ENCODE data around the gene SLIT3.

SLIT3 gene

DNA sequence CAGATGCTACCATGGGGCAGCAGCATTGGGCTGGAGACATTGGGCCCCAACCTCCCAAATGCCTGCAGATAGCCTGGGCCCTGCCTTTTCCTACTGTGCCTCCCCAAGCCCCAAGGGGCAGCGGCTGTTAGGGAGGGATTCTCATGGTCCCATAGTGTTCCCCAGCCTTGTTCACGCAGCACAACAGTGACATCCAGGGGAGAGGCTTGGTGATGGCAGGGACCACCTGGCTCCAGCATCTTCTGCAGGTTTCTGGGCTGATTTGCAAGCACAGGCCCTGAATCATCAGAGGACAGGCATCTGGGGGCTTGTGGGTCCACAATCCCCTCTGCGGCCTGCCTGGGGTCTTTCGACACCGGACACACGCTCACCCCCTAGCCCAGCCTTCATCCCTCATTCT, 354.6 kb downstream of the SLIT3 start:
- no peak overlapping the region for H3K4me3 ChIP-seq (ENCODE audit: low read depth, low read length)
- DNase-seq (ENCODE audit: low read depth): peak; percentile 25
- TF ChIP-seq POLR2A (IDR thresholded peaks at IDR 0.05; ENCODE audit: extremely low read depth, insufficient read length): no peak
- no peak for TF ChIP-seq MAX (IDR thresholded peaks at IDR 0.05; ENCODE audit: low read depth, low read length)
- TF ChIP-seq, protein P1, sequence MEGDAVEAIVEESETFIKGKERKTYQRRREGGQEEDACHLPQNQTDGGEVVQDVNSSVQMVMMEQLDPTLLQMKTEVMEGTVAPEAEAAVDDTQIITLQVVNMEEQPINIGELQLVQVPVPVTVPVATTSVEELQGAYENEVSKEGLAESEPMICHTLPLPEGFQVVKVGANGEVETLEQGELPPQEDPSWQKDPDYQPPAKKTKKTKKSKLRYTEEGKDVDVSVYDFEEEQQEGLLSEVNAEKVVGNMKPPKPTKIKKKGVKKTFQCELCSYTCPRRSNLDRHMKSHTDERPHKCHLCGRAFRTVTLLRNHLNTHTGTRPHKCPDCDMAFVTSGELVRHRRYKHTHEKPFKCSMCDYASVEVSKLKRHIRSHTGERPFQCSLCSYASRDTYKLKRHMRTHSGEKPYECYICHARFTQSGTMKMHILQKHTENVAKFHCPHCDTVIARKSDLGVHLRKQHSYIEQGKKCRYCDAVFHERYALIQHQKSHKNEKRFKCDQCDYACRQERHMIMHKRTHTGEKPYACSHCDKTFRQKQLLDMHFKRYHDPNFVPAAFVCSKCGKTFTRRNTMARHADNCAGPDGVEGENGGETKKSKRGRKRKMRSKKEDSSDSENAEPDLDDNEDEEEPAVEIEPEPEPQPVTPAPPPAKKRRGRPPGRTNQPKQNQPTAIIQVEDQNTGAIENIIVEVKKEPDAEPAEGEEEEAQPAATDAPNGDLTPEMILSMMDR (IDR thresholded peaks at IDR 0.05; ENCODE audit: low read depth, low read length): no peak
- no peak for TF ChIP-seq MYC (IDR thresholded peaks at IDR 0.05; ENCODE audit: low read depth, low read length)

DNA sequence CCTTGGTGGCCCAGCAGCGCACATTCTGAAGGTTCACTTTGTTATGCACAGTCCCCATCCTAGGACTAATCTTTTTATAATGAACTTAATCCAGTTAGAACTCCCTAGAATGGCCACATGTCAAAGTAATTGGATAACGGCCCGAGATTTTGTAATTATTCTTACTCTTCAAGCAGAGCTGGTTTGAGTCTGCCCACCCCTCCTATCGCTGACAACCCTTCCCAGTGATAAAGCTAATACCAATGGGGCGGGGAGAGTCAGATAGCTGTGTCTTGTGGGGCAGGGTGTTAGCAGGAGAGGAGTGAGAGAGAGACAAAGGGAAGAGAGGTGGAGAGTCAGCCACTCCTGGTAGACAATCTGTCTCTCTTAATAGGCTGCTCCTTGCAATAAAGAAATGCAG, 356.9 kb downstream of the SLIT3 start:
- DNase-seq (ENCODE audit: low read depth): no peak
- no peak overlapping the region for H3K4me3 ChIP-seq (ENCODE audit: low read depth, low read length)
- TF ChIP-seq MYC (IDR thresholded peaks at IDR 0.05; ENCODE audit: low read depth, low read length): no peak
- no peak for TF ChIP-seq MAX (IDR thresholded peaks at IDR 0.05; ENCODE audit: low read depth, low read length)
- TF ChIP-seq POLR2A (IDR thresholded peaks at IDR 0.05; ENCODE audit: extremely low read depth, insufficient read length): no peak
- TF ChIP-seq, protein P1 (IDR thresholded peaks at IDR 0.05; ENCODE audit: low read depth, low read length): no peak

GRCh38 chr5:168943091-168943884, 357.7 kb downstream of the SLIT3 start:
- no peak overlapping the region for H3K4me3 ChIP-seq (ENCODE audit: low read depth, low read length)
- no peak for DNase-seq (ENCODE audit: low read depth)
- TF ChIP-seq, protein P1 (IDR thresholded peaks at IDR 0.05; ENCODE audit: low read depth, low read length): no peak
- TF ChIP-seq POLR2A (IDR thresholded peaks at IDR 0.05; ENCODE audit: extremely low read depth, insufficient read length) (no peak), MAX (IDR thresholded peaks at IDR 0.05; ENCODE audit: low read depth, low read length) (no peak), MYC (IDR thresholded peaks at IDR 0.05; ENCODE audit: low read depth, low read length) (no peak)

DNA sequence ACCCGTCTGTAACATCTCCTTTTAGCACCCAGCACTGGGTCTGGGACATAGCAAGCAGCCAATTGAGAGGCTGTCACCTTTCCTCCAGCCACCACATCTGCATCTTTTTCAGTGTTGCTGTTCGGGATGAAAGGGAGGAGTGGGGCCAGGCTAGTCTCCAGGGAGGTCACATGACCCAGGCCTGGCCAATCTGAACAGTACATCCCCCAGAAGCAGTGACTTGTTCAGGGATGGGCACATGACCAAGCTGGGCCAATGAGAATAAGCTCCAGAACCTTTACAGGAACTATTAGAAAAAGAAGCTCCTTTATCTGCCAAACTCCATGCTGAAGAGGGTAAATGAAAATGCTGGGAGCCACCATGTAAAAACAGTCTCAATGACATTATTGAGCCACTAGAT, 359.0 kb downstream of the SLIT3 start:
- DNase-seq (ENCODE audit: low read depth): peak; percentile 10
- TF ChIP-seq MYC (IDR thresholded peaks at IDR 0.05; ENCODE audit: low read depth, low read length) (no peak), MAX (IDR thresholded peaks at IDR 0.05; ENCODE audit: low read depth, low read length) (no peak), POLR2A (IDR thresholded peaks at IDR 0.05; ENCODE audit: extremely low read depth, insufficient read length) (no peak)
- TF ChIP-seq, protein P1 (IDR thresholded peaks at IDR 0.05; ENCODE audit: low read depth, low read length): no peak
- no peak overlapping the region for H3K4me3 ChIP-seq (ENCODE audit: low read depth, low read length)

GRCh38 chr5:168940712-168941111, 360.2 kb downstream of the SLIT3 start:
- TF ChIP-seq POLR2A (IDR thresholded peaks at IDR 0.05; ENCODE audit: extremely low read depth, insufficient read length) (no peak), MAX (IDR thresholded peaks at IDR 0.05; ENCODE audit: low read depth, low read length) (no peak), MYC (IDR thresholded peaks at IDR 0.05; ENCODE audit: low read depth, low read length) (no peak)
- TF ChIP-seq, protein P1 (IDR thresholded peaks at IDR 0.05; ENCODE audit: low read depth, low read length): no peak
- DNase-seq (ENCODE audit: low read depth): no peak
- no peak overlapping the region for H3K4me3 ChIP-seq (ENCODE audit: low read depth, low read length)

Measured in NB4 (cell line).